Activated CD8-positive, alpha-beta memory T cell treated with anti-CD3 and anti-CD28 coated beads for 4 hours (primary cell): ENCODE results near the gene COL4A2.
"Not testable (repeated sequence)": the region's sequence is repeated elsewhere in the genome, so short reads cannot be mapped to it uniquely, and the experiment has no call there.

ENCODE experiments used
- DNase-seq, 2 donors: peaks; one replicate each; pipeline ENCODE4 v3.0.0-alpha.2; 2020; ENCODE audit warnings: low read depth in 2 of 2

COL4A2 gene

GRCh38 chr13:110438211-110438610 lies 131.1 kb downstream of the COL4A2 start:
- DNase-seq: no peak

DNA sequence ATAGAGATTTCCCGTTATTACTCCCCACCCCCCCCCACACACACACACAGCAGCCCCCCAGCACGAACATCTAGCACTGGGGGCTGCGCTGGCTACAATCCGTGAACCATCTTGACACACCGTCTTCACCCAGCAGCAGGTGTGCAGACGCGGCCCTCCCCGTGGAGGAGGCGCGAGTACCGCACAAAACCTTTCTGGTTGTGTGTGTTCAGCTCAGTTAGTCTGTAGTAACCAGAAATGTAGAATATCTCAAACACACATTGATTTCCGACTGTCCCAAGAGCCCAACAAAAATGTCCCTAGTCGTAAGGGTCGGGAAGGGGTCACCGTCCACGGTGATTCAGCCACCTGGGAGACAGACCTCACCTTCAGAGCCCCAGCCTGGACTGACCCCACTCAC lies 131.7 kb downstream of the COL4A2 start:
- DNase-seq: no peak

DNA sequence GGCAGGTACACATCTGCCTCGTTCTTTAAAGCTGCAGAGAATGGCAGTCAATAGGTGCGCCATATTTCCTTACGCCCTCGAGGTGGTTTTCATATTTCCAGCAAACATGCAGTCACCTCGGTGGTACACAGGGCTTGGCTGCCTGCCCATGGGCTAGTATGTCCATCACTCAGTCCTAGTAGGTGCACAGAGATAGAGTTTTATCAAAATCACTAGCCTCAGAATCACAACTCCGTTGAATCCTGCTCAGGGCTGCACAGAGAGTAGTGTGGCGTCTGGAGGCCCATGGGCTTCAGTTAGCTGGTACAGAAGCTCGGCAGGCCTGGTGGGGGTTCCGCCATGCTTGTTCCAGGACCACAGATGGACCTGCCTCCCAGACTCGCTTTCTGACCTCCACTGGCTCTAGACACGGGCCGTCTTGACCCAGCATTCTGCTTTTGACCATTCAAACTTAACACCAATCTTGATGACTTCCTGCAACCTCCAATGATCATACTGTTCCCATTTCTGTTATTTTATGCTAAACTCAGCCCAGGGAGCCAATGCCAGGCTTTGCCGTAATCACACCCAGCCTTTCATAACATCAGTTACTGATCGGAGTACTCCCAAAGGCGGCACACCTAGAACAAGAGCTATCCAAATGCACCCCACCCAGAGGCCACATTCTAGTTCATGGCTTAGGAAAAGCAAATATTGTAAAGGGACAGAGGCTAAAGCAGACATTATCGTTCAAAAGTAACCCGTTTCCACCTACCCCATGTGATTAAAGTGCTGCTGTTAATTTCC lies 134.1 kb downstream of the COL4A2 start:
- DNase-seq: no peak

DNA sequence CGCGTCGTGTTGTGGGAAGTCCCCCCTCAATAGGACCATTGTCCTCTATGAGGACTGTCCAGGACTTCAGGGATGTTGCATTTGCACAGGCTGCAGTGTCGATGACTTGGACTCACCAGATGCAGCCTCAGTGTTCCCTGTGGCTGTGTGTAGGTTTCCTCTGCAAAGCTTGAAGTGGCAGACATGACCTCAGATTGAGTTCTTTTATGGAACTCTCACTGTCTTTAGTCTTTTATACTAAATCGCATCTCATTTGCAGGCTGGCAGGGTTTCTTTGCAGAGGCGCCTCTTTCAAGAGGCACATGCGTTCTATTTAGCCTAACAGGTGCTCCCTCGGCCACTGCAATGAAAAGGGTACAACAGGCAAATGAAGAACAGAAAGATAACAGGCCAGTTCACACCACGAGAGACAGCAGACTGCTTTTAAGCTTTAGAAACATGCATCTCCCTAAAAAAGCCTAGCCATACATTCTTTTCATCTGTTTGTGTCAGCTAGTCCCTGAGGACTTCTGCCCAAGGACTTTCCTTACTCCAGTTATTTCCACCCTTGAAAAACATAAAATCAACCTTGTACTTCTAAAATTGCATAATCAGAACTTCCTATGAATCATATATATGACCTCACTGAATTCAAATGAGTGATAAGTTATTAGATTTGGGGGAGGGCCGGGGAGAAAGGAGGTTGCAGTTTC lies 136.0 kb downstream of the COL4A2 start:
- DNase-seq: no peak

DNA sequence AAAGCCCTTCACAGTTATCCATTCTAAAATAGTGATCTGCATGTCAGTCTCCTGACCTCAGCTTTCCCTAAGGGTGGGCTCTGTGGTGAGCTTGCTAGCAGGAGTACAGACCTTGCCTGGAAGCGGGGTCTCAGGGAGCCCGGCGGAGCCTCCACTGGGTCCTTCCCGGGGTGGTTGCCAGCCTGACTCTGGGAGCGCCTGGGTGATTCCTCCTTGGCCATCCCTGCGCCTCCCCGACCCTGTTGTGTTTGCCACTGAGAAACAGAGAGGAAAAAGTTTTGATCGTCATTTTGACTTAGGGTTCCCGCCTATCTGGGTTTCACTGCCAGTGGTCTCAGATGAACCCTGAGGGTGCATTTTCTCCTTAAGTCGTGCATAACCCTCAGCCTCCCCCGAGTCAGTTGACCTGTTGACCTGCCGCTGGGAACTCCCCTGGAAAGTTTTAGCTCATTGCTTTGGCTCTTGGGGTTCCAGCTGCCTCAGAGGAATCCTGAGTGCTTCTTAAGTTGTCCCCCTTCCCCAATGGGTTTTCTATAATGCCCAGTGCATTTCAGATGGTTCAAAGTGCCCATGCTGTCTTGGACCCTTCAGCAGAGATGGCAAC lies 136.6 kb downstream of the COL4A2 start:
- DNase-seq: no peak

DNA sequence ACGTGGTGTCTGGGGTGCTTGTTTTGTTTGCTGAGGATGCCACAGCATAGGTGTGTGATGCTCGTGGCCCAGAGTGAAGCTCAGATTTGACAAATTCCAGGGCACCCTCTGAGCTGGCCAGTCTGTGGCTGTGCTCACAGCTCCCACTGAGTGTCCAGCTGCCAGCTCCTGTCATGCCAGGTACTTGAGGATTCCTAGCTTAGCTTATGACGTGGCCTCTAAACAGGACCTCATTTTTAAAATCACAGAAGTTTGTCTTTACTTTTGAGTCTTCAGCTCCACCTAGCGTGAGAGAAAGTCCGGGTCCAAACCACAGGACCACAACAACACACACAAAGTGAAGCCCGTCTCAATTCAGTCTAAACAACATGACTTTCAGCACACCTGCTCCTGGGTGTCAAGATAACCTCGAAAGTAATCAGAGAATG lies 137.2 kb downstream of the COL4A2 start:
- no peak for DNase-seq

- no peak for DNase-seq
Observed at GRCh38 chr13:110445183-110445582, 138.1 kb downstream of the COL4A2 start.

- DNase-seq: no peak
Observed at GRCh38 chr13:110445722-110446574, 138.9 kb downstream of the COL4A2 start.

DNA sequence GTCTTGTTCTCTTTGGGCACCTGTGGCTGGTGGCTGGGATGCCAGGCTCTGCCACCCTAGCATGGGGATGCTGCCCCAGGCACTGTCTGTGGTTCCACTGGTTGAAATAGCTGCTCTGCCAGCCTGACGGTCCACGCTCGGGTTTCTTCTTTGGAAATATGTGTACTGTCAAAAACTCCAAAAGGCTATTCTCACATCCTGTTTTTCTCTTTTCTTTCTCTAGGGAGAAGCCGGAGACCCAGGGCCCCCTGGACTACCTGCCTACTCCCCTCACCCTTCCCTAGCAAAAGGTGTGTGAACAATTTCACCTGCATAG lies 139.4 kb downstream of the COL4A2 start:
- DNase-seq: no peak

DNA sequence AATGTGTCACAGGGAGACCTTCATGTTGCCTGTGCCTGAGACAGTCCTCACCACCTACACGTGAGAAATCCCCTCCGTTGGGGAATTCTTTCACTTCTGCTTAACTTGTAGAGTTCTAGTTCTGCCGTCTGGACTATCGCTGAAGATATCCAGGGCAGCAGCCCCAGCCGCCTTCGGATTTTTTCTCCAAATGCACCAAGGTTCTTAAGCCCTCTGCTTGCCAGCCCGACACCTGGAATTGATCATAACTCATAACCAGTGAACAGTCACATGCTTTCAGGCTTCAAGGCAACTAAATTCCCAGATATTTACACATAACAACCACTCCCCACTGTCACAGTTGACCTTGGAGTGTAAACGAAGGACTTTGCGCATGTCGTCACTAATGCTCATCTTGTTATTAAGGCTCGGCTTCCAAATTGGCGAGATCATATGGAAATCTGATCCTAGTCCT lies 140.0 kb downstream of the COL4A2 start:
- no peak for DNase-seq

DNA sequence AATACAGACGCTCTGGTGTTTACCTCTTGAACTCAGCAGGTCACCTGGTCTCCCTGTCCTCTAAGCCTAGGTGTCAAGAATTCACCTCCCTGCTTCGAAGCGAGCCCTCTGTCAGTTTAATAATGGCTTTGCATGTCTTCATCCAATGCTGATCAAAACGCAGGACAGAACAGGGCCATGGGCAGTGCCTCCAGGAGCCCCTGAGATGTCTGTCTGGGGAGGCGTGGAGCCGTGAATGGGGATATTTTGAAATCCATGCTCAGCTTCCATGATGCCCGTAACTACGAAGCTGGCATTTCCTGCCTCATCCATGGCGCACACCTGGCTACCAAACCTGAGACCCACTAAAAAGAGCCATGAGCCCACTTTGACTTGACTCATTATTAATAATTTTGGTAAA lies 140.7 kb downstream of the COL4A2 start:
- no peak for DNase-seq

- DNase-seq: no peak
Observed at GRCh38 chr13:110448230-110448629, 141.1 kb downstream of the COL4A2 start.

DNA sequence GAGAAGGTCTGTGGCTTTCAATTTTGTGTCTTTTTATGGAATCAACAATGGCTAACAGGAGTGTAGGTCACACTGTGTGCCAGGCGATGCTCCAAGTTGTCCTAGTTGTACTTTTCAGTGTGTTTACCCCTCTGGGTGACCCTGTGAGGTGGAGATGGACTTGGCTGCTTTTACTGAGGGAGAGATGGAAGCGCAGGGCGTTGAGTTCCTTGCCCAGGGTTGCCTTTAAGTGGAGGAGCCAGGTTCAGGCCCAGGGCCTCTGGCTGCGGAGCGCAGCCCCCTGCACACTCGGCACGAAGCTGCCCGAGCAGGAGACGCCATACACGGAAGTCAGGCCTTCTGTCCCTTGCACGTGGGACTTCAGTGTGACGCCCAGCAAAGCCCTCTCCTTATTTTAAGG lies 141.6 kb downstream of the COL4A2 start:
- DNase-seq: no peak

DNA sequence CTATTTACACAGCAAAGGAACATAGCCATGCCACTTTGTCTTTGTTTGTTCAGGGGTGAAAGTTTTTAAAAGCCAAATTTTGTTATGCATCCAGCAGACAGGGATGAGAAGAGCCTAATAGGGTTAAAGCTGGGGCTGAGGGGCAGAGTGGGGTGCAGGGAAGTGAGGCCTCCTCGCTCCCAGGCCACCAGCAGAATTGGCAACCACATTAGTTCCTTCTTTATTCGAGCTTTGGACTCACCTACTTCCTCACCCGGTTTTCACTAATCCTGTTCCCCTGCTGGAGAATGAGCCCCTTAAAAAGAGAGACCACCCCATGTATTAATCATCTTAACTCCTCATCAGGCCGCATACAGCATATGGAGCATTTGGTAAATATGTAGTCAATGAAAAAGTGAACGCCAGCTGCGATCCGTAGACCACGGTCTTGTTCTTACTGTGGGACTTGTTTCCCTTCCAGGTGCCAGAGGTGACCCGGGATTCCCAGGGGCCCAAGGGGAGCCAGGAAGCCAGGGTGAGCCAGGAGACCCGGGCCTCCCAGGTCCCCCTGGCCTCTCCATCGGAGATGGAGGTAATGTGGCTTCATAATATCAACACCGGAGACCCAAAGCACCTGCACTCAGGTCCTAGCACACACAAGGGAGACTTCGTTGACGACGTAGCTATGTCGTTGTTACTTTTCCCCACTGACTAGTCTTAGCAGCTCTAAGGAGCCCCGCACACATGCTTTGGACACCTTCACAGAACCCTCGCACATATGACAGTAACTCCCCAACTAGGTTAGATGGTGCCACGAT lies 142.3 kb downstream of the COL4A2 start:
- no peak for DNase-seq

DNA sequence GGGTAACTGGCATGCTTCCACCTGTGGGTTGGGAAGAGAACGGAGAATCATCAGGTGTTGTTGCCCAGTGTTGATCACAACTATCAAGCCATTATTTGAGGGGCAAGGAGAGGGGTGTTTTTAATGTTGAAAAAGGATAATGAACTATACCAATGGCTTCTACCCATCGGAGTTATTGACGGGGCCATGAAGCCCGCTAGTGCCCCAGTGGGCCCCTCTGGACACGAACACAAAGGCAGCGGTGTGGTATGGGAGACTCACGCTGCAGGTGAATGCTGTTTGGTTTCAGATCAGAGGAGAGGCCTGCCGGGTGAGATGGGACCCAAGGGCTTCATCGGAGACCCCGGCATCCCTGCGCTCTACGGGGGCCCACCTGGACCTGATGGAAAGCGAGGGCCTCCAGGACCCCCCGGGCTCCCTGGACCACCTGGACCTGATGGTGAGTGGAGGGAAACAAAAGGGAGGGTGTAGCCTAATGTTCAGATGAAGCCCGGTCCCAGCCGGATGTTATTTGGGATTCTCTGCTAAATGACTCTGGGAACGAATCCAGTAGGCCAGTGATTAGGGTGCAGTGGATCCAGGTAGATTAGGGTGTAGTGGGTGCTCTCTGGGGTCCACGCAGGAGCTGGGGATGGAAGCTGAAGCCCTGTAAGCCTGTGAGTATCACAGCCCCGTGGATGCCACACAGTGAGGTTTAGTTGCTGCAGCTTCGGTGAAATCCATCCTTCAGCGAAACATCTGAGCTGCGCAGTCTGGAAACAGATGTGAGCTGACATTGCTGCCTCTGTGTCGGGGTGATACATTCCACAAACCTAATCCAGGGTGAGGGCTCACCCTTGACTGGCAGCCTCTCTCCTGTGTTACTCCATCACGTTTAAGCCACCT lies 143.2 kb downstream of the COL4A2 start:
- no peak for DNase-seq

- no peak for DNase-seq
Observed at GRCh38 chr13:110450941-110451730, 144.1 kb downstream of the COL4A2 start.

DNA sequence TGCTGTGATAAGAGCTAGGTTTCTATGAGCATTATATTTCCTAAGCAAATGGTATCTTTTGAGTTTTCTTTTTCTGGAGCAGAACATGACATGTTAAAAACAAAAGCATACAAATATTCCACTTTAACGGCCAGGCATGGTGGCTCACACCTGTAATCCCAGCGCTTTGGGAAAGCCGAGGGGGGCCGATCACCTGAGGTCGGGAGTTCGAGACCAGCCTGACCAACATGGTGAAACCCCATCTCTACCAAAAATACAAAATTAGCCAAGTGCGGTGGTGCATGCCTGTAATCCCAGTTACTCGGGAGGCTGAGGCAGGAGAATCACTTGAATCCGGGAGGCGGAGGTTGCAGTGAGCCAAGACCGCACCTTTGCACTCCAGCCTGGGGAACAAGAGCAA lies 146.0 kb downstream of the COL4A2 start:
- not testable (repeated sequence) for DNase-seq

DNA sequence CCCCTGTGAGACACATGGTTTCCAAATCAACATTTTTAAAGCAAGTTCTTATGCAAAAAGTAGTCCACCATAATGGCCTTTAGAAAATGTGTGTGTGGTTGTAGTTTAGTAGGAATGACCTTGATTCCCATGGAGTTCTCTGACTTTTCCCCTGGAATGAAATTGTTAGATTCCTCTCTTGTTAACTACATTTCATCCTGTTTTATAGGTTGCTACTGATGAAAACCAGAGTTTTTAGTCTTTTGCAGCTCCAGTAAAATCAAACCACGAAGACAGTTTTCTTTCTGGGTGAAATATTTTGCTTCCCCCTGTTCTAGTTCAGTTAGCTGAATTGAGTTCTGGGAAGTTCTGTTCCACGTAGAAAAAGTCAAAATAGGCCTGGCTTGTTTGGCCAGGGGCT lies 146.7 kb downstream of the COL4A2 start:
- DNase-seq: no peak

DNA sequence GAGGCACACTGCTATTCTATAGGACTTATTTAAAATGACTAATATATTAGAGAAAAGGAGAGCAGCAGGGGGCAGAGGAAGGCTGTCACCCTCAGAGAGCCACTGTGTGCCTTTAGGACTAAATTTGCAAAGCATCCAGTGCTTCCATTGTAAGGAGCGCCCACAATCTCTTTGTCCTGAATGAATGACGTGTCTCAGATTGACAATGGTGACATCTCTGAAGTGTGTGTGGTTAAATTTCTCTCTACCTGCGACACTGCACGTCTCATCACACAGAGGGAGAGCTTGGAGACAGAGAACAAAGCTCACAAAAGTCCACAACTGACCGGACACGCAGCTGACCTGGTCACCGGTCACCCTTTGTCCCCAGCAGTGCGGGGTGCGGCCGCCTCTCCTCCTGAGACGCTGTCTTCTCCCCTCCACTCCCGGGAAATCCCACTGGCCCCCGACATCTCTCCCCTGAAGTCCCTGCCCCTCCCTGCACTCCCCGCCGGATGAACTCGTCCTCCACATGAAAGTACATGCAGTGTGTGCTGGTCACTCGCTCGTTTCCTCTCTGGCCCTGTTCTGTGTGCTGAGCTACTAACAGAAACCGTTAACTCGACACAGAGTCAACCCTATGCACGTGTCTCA lies 147.3 kb downstream of the COL4A2 start:
- DNase-seq: no peak
